Posterior vena cava (tissue), 2 donors: ENCODE results near the gene HTT. TPM values are rescaled to one million over a fixed set of nuclear protein-coding genes. Genes with fewer than 3 reads are reported as not detected.
A peak's percentile ranks its signal among the peaks of the same experiment; 100 is the strongest.

Source experiments
- DNase-seq: peaks from one replicate; pipeline ENCODE4 v3.0.0-alpha.2; 2020; ENCODE audit warnings: low spot score
- intact Hi-C, 2 donors: fragments of 100-400 bp; cut with DNase I; formaldehyde crosslinking; loops; one replicate each; pipeline versions ENCODE4 v1.14.1 to v1.14.2; 2022 to 2023
- total RNA-seq, 2 donors: library from RNA; stranded (reverse); fragmentation: NEBNext Ultra II Directional; extraction: Animal tissue kit (Norgen Biotek cat#: 25700); gene quantifications; one replicate each; pipeline ENCODE4 v1.2.1, GENCODE V29; 2021
- donor health status: DM: yes; HTN: yes; CAD: no.
- donor health status: DM: yes; HTN: yes; CAD: no.

Gene HTT
- total RNA-seq, 2 donors from 2014 or later, result 47.4 to 49.0 TPM

GRCh38 chr4:3206439-3207100 is 132.1 kb downstream of the HTT start:
- intact Hi-C loops, result no loop called here
- peak; percentile 20 for DNase-seq

GRCh38 chr4:3207531-3208037 is 133.1 kb downstream of the HTT start:
- intact Hi-C loops, result no loop called here
- DNase-seq, result peak; percentile 13

GRCh38 chr4:3208826-3209225 is 134.3 kb downstream of the HTT start:
- intact Hi-C loops, result no loop called here
- peak; percentile 66 for DNase-seq

- peak; percentile 62 for DNase-seq
- intact Hi-C loops, result no loop called here
Measured at GRCh38 chr4:3209551-3210325, 135.3 kb downstream of the HTT start.

GRCh38 chr4:3210467-3210866 is 136.0 kb downstream of the HTT start:
- intact Hi-C loops, result no loop called here
- DNase-seq, result peak; percentile 70

- intact Hi-C loops, result no loop called here
- peak; percentile 41 for DNase-seq
Measured at GRCh38 chr4:3211866-3212265, 137.4 kb downstream of the HTT start.

GRCh38 chr4:3212391-3213105 is 138.1 kb downstream of the HTT start:
- peak; percentile 58 for DNase-seq
- intact Hi-C loops, result no loop called here

GRCh38 chr4:3213106-3213425 is 138.6 kb downstream of the HTT start:
- intact Hi-C loops, result no loop called here
- DNase-seq, result peak; percentile 28

- intact Hi-C loops, result no loop called here
- peak; percentile 49 for DNase-seq
Measured at GRCh38 chr4:3213661-3214250, 139.3 kb downstream of the HTT start.

- peak; percentile 29 for DNase-seq
- intact Hi-C loops, result no loop called here
Measured at GRCh38 chr4:3215256-3215655, 140.8 kb downstream of the HTT start.

GRCh38 chr4:3215733-3216132 is 141.3 kb downstream of the HTT start:
- peak; percentile 29 for DNase-seq
- intact Hi-C loops, result no loop called here

- no peak for DNase-seq
- intact Hi-C loops, result no loop called here
Measured at GRCh38 chr4:3217266-3217665, 142.8 kb downstream of the HTT start.

GRCh38 chr4:3217771-3218170 is 143.3 kb downstream of the HTT start:
- intact Hi-C loops, result no loop called here

GRCh38 chr4:3218824-3219760 is 144.6 kb downstream of the HTT start:
- intact Hi-C loops, result no loop called here
- DNase-seq, result peak; percentile 42

More at GRCh38 chr4:3217771-3218170, 143.3 kb downstream of the HTT start:
- peak; percentile 62 for DNase-seq

- intact Hi-C loops, result no loop called here
- DNase-seq, result peak; percentile 17
Measured at GRCh38 chr4:3219761-3220475, 145.4 kb downstream of the HTT start.

GRCh38 chr4:3220476-3221183 is 146.1 kb downstream of the HTT start:
- peak; percentile 42 for DNase-seq
- intact Hi-C loops, result no loop called here

GRCh38 chr4:3221184-3221494 is 146.7 kb downstream of the HTT start:
- DNase-seq, result peak; percentile 45
- intact Hi-C loops, result no loop called here

GRCh38 chr4:3221996-3222395 is 147.5 kb downstream of the HTT start:
- DNase-seq, result peak; percentile 59
- intact Hi-C loops, result no loop called here
